Right lobe of liver (tissue), 4 donors: Measurements from ENCODE around the gene GPATCH1.

Experiments used
- CTCF ChIP-seq, 4 donors: fragments of 200-600 bp in 3 of 4; fragments of 450-650 bp in 1 of 4; IDR thresholded peaks; one replicate each; pipeline versions ENCODE4 v1.5.1 to v1.8.0; 2016 to 2022; ENCODE audit warnings: antibody characterized with exemption in 4 of 4, mild to moderate bottlenecking in 2 of 4
- POLR2A ChIP-seq: fragments of 450-650 bp; IDR thresholded peaks from one replicate; pipeline ENCODE4 v1.6.1; 2017; ENCODE audit warnings: antibody characterized with exemption, mild to moderate bottlenecking
- donor health status: DM: no; HTN: no; CAD: no.
- donor health status: DM: no; HTN: no; CAD: no.
- donor health status: DM: no; HTN: yes; CAD: no.

DNA sequence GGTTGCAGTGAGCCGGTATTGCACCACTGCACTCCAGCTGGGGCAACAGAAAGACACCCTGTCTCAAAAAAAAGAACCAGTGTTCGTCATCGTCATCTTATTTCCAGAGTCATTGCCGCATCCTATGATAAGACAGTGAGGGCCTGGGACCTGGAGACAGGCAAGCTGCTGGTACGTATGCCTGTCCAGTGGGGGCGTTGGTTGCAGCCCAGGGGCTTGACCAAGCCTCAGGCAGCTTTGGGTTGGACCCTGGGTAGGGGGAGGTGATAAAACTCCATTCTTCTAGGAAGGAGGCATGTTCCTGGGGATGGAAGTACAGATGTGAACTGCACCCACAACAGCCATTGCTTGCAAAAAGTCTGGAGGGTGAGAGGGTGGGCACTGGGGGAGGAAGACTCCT is 66.6 kb downstream of the GPATCH1 start:
- TF ChIP-seq POLR2A (no peak), CTCF (IDR thresholded peaks at IDR 0.05) (no peak)
